Epithelial cell of prostate (primary cell): ENCODE results near the gene DEFB113.
"Not testable (repeated sequence)": the region's sequence is repeated elsewhere in the genome, so short reads cannot be mapped to it uniquely, and the experiment has no call there.

ENCODE experiments used
- DNase-seq: peaks from one replicate; pipeline ENCODE4 v3.0.0-alpha.2; 2011; ENCODE audit warnings: low read depth, low spot score
- H3K27ac ChIP-seq: fragments of 450-650 bp; 2 replicates; pipeline ENCODE4 v1.5.1; 2017; ENCODE audit warnings: mild to moderate bottlenecking

Gene DEFB113

GRCh38 chr6:49969605-49970004 lies at the start of gene DEFB113:
Gene DEFB113 (minus strand): TSS chr6:49969625. CDS start chr6:49969625, 0 bp downstream.
- no peak for DNase-seq
- no peak within 1 kb of the TSS for H3K27ac ChIP-seq

GRCh38 chr6:50007819-50008218 lies 38.4 kb upstream of the DEFB113 start:
- DNase-seq: no peak
- no peak overlapping the region for H3K27ac ChIP-seq

- DNase-seq: no peak
Observed at GRCh38 chr6:50003139-50003538, 33.7 kb upstream of the DEFB113 start.

GRCh38 chr6:49995278-49995677 lies 25.9 kb upstream of the DEFB113 start:
- no peak for DNase-seq
- H3K27ac ChIP-seq: no peak overlapping the region

More at GRCh38 chr6:50003139-50003538, 33.7 kb upstream of the DEFB113 start:
- no peak overlapping the region for H3K27ac ChIP-seq

GRCh38 chr6:49988900-49989299 lies 19.5 kb upstream of the DEFB113 start:
- no peak for DNase-seq

GRCh38 chr6:49987749-49988148 lies 18.3 kb upstream of the DEFB113 start:
- no peak overlapping the region for H3K27ac ChIP-seq
- no peak for DNase-seq

More at GRCh38 chr6:49988900-49989299, 19.5 kb upstream of the DEFB113 start:
- no peak overlapping the region for H3K27ac ChIP-seq

- DNase-seq: no peak
Observed at GRCh38 chr6:49986551-49986950, 17.1 kb upstream of the DEFB113 start.

GRCh38 chr6:49982046-49982445 lies 12.6 kb upstream of the DEFB113 start:
- no peak for DNase-seq
- H3K27ac ChIP-seq: no peak overlapping the region

More at GRCh38 chr6:49986551-49986950, 17.1 kb upstream of the DEFB113 start:
- no peak overlapping the region for H3K27ac ChIP-seq

- no peak overlapping the region for H3K27ac ChIP-seq
- no peak for DNase-seq
Observed at GRCh38 chr6:49980898-49981297, 11.5 kb upstream of the DEFB113 start.

GRCh38 chr6:49979584-49979983 lies 10.2 kb upstream of the DEFB113 start:
- no peak overlapping the region for H3K27ac ChIP-seq
- DNase-seq: no peak

- no peak overlapping the region for H3K27ac ChIP-seq
- no peak for DNase-seq
Observed at GRCh38 chr6:49978332-49979226, 9.2 kb upstream of the DEFB113 start.

GRCh38 chr6:49966823-49967222 lies 2.6 kb downstream of the DEFB113 start:
- no peak for DNase-seq
- H3K27ac ChIP-seq: no peak overlapping the region

GRCh38 chr6:49966334-49966733 lies 3.1 kb downstream of the DEFB113 start:
- H3K27ac ChIP-seq: no peak overlapping the region
- no peak for DNase-seq

GRCh38 chr6:49964064-49964463 lies 5.4 kb downstream of the DEFB113 start, which contains the start of gene DEFB114:
Gene DEFB114 (minus strand): TSS chr6:49964164. CDS start chr6:49964105, 59 bp downstream.
- DNase-seq: no peak
- no peak within 1 kb of the TSS for H3K27ac ChIP-seq

- DNase-seq: no peak
- no peak overlapping the region for H3K27ac ChIP-seq
Observed at GRCh38 chr6:49958180-49958579, 11.2 kb downstream of the DEFB113 start.

- DNase-seq: no peak
- no peak overlapping the region for H3K27ac ChIP-seq
Observed at GRCh38 chr6:49955847-49956246, 13.6 kb downstream of the DEFB113 start.

GRCh38 chr6:49951926-49952325 lies 17.5 kb downstream of the DEFB113 start:
- no peak for DNase-seq
- H3K27ac ChIP-seq: no peak overlapping the region

GRCh38 chr6:49950415-49950751 lies 19.0 kb downstream of the DEFB113 start:
- H3K27ac ChIP-seq: no peak overlapping the region
- DNase-seq: no peak

GRCh38 chr6:49949062-49949461 lies 20.4 kb downstream of the DEFB113 start:
- no peak for DNase-seq
- H3K27ac ChIP-seq: no peak overlapping the region

- DNase-seq: no peak
- H3K27ac ChIP-seq: no peak overlapping the region
Observed at GRCh38 chr6:49946835-49947234, 22.6 kb downstream of the DEFB113 start.

GRCh38 chr6:49944068-49944467 lies 25.4 kb downstream of the DEFB113 start:
- H3K27ac ChIP-seq, DNase-seq: not testable (repeated sequence)

GRCh38 chr6:49939993-49940498 lies 29.4 kb downstream of the DEFB113 start:
- no peak for DNase-seq
- no peak overlapping the region for H3K27ac ChIP-seq
